Measurements from ENCODE around the gene NAB1. TPM values are rescaled to one million over a fixed set of nuclear protein-coding genes. Genes with fewer than 3 reads are reported as not detected.

NAB1 gene
- total RNA-seq, 1 donor from 2014 or later, result 25.4 TPM

- Histone ChIP-seq H3K4me3 (ENCODE audit: low read depth, low read length) (no peak overlapping the region), H3K36me3 (ENCODE audit: control insufficient read depth, insufficient read depth, low read length) (no peaks in the 10 kb centered on the region), H3K27me3 (ENCODE audit: control insufficient read depth, insufficient read depth, low read length) (no peaks in the 10 kb centered on the region)
- DNase-seq (ENCODE audit: low read depth), result no peak
- no peak for TF ChIP-seq CTCF (IDR thresholded peaks at IDR 0.05; ENCODE audit: insufficient read depth, low read length, poor library complexity, severe bottlenecking)
Measured at GRCh38 chr2:190653931-190654330, 5.0 kb downstream of the NAB1 start.

GRCh38 chr2:190655113-190655512 lies 6.2 kb downstream of the NAB1 start:
- TF ChIP-seq CTCF (IDR thresholded peaks at IDR 0.05; ENCODE audit: insufficient read depth, low read length, poor library complexity, severe bottlenecking), result no peak
- Histone ChIP-seq H3K4me3 (ENCODE audit: low read depth, low read length) (no peak overlapping the region), H3K27me3 (ENCODE audit: control insufficient read depth, insufficient read depth, low read length) (no peaks in the 10 kb centered on the region), H3K36me3 (ENCODE audit: control insufficient read depth, insufficient read depth, low read length) (no peaks in the 10 kb centered on the region)
- no peak for DNase-seq (ENCODE audit: low read depth)

- H3K36me3 ChIP-seq (ENCODE audit: control insufficient read depth, insufficient read depth, low read length), result no peaks in the 10 kb centered on the region
- no peaks in the 10 kb centered on the region for H3K27me3 ChIP-seq (ENCODE audit: control insufficient read depth, insufficient read depth, low read length)
- no peak overlapping the region for H3K4me3 ChIP-seq (ENCODE audit: low read depth, low read length)
- TF ChIP-seq CTCF (IDR thresholded peaks at IDR 0.05; ENCODE audit: insufficient read depth, low read length, poor library complexity, severe bottlenecking), result no peak
- no peak for DNase-seq (ENCODE audit: low read depth)
Measured at GRCh38 chr2:190655570-190655969, 6.7 kb downstream of the NAB1 start.

- H3K4me3 ChIP-seq (ENCODE audit: low read depth, low read length), result no peak overlapping the region
- no peak for TF ChIP-seq CTCF (IDR thresholded peaks at IDR 0.05; ENCODE audit: insufficient read depth, low read length, poor library complexity, severe bottlenecking)
- no peaks in the 10 kb centered on the region for H3K27me3 ChIP-seq (ENCODE audit: control insufficient read depth, insufficient read depth, low read length)
- no peak for DNase-seq (ENCODE audit: low read depth)
- H3K36me3 ChIP-seq (ENCODE audit: control insufficient read depth, insufficient read depth, low read length), result no peaks in the 10 kb centered on the region
Measured at GRCh38 chr2:190656301-190656700, 7.4 kb downstream of the NAB1 start.

- Histone ChIP-seq H3K36me3 (ENCODE audit: control insufficient read depth, insufficient read depth, low read length) (no peaks in the 10 kb centered on the region), H3K27me3 (ENCODE audit: control insufficient read depth, insufficient read depth, low read length) (no peaks in the 10 kb centered on the region), H3K4me3 (ENCODE audit: low read depth, low read length) (no peak overlapping the region)
- TF ChIP-seq CTCF (IDR thresholded peaks at IDR 0.05; ENCODE audit: insufficient read depth, low read length, poor library complexity, severe bottlenecking), result no peak
- no peak for DNase-seq (ENCODE audit: low read depth)
Measured at GRCh38 chr2:190657474-190658255, 8.8 kb downstream of the NAB1 start.

- no peak for DNase-seq (ENCODE audit: low read depth)
- Histone ChIP-seq H3K36me3 (ENCODE audit: control insufficient read depth, insufficient read depth, low read length) (no peaks in the 10 kb centered on the region), H3K27me3 (ENCODE audit: control insufficient read depth, insufficient read depth, low read length) (no peaks in the 10 kb centered on the region), H3K4me3 (ENCODE audit: low read depth, low read length) (no peak overlapping the region)
- no peak for TF ChIP-seq CTCF (IDR thresholded peaks at IDR 0.05; ENCODE audit: insufficient read depth, low read length, poor library complexity, severe bottlenecking)
Measured at GRCh38 chr2:190659553-190659952, 10.7 kb downstream of the NAB1 start.

All from kidney epithelial cell (primary cell).